GM12801 (cell line): ENCODE results near the gene ACTR8.

Source experiments
- TF ChIP-seq, protein P1 (sequence below): IDR thresholded peaks from one replicate; pipeline ENCODE4 v1.5.1; 2011; ENCODE audit warnings: control low read depth; ENCODE audit not compliant: insufficient read length; ENCODE audit errors: extremely low read depth

ACTR8 gene

GRCh38 chr3:53841296-53841695, 40.7 kb downstream of the ACTR8 start:
- TF ChIP-seq, protein P1, sequence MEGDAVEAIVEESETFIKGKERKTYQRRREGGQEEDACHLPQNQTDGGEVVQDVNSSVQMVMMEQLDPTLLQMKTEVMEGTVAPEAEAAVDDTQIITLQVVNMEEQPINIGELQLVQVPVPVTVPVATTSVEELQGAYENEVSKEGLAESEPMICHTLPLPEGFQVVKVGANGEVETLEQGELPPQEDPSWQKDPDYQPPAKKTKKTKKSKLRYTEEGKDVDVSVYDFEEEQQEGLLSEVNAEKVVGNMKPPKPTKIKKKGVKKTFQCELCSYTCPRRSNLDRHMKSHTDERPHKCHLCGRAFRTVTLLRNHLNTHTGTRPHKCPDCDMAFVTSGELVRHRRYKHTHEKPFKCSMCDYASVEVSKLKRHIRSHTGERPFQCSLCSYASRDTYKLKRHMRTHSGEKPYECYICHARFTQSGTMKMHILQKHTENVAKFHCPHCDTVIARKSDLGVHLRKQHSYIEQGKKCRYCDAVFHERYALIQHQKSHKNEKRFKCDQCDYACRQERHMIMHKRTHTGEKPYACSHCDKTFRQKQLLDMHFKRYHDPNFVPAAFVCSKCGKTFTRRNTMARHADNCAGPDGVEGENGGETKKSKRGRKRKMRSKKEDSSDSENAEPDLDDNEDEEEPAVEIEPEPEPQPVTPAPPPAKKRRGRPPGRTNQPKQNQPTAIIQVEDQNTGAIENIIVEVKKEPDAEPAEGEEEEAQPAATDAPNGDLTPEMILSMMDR = no peak

GRCh38 chr3:53837331-53837730, 44.6 kb downstream of the ACTR8 start:
- TF ChIP-seq, protein P1 = no peak

DNA sequence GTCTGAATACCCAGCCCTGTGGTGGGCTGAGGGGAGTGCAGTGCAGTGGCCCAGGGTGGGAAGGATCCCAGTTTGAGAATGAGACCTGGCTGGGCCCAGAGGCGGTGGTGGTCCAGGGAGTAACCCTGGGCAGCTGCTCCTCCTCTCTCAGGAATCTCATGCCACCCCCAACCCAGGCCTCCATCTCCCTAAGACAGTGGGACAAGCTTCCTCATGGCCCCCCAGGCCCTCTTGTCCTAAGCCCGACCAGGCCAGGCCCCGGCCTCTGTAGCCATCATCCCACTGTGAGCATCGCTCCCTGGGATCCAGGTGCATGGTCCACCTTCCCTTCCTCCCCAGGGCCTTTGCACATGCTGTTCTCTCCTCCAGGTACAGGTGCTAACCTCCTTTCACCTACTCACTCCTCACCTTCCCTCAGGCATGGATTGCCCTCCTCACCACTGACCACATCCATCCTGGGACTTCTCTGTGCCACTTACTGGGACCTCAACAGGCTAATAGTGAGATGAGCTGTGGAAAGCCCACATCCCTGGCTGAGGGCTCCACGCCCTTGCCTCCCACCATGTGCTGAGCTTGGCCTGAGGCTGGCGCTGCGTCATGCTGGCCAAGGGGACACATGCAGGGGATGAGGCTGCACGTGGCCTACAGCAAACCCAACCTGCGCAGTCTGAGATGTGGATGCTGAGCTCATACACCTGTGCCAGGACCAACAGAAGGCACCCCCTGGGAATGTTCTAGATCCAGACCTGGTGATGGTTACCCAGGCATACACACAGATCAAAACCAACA, 45.7 kb downstream of the ACTR8 start:
- TF ChIP-seq, protein P1 = no peak

- TF ChIP-seq, protein P1 = no peak
Measured at GRCh38 chr3:53835257-53835656, 46.7 kb downstream of the ACTR8 start.

GRCh38 chr3:53834429-53835095, 47.4 kb downstream of the ACTR8 start:
- TF ChIP-seq, protein P1 = no peak

GRCh38 chr3:53833700-53834099, 48.3 kb downstream of the ACTR8 start:
- TF ChIP-seq, protein P1 = no peak

- TF ChIP-seq, protein P1 = no peak
Measured at GRCh38 chr3:53833053-53833645, 48.8 kb downstream of the ACTR8 start.
